GM12891 (cell line): ENCODE data around the gene FGGY.

ENCODE experiments used
- DNase-seq: peaks from one replicate; pipeline ENCODE4 v3.0.0; 2011; ENCODE audit warnings: low spot score; ENCODE audit not compliant: insufficient read length
- FAIRE-seq: peaks from 2 replicates; lab custom pipeline; 2011; peaks lifted over from hg19 to GRCh38; lab: Jason Lieb, UNC
- PAX5 ChIP-seq: IDR thresholded peaks from 2 replicates; pipeline ENCODE4 v1.6.1; 2011; ENCODE audit warnings: low read length, moderate library complexity, mild to moderate bottlenecking; ENCODE audit not compliant: insufficient read depth, severe bottlenecking
- POLR2A ChIP-seq: IDR thresholded peaks from 2 replicates; pipeline ENCODE4 v1.6.1; 2011; ENCODE audit warnings: low read depth, low read length, control low read depth
- POLR2AphosphoS5 ChIP-seq: IDR thresholded peaks from 2 replicates; pipeline ENCODE4 v1.6.1; 2011; ENCODE audit warnings: low read depth, low read length, control low read depth
- POU2F2 ChIP-seq: IDR thresholded peaks from 2 replicates; pipeline ENCODE4 v1.6.1; 2011; ENCODE audit warnings: low read depth, mild to moderate bottlenecking, control low read depth, low read length, moderate library complexity
- SPI1 ChIP-seq: IDR thresholded peaks from 2 replicates; pipeline ENCODE4 v1.6.1; 2011; ENCODE audit warnings: low read depth, low read length, control low read depth
- TAF1 ChIP-seq: IDR thresholded peaks from 2 replicates; pipeline ENCODE4 v1.6.1; 2011; ENCODE audit warnings: low read depth, low read length, control low read depth

Gene FGGY

DNA sequence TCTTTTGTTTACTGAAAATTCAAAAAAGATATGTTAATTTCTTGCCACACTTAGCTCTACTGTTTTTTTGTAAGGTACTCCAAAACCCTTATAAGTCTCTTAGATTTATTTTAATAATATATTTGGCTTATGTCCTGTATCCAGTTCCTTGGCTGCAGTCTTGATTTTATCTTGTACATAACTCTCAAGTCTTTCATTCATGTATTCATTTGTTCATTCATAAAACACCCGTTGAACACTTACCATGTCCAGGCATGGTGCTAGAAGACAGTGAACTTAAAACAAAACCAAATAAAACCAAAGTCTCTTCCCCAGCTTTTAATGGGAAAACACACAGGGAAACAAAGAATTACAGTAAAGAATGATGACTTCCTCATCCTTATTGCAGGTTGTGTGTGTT lies 215.8 kb downstream of the FGGY start:
- TF ChIP-seq SPI1 (no peak), TAF1 (no peak), POLR2AphosphoS5 (no peak), POU2F2 (no peak), PAX5 (no peak), POLR2A (no peak)
- no peak for FAIRE-seq

DNA sequence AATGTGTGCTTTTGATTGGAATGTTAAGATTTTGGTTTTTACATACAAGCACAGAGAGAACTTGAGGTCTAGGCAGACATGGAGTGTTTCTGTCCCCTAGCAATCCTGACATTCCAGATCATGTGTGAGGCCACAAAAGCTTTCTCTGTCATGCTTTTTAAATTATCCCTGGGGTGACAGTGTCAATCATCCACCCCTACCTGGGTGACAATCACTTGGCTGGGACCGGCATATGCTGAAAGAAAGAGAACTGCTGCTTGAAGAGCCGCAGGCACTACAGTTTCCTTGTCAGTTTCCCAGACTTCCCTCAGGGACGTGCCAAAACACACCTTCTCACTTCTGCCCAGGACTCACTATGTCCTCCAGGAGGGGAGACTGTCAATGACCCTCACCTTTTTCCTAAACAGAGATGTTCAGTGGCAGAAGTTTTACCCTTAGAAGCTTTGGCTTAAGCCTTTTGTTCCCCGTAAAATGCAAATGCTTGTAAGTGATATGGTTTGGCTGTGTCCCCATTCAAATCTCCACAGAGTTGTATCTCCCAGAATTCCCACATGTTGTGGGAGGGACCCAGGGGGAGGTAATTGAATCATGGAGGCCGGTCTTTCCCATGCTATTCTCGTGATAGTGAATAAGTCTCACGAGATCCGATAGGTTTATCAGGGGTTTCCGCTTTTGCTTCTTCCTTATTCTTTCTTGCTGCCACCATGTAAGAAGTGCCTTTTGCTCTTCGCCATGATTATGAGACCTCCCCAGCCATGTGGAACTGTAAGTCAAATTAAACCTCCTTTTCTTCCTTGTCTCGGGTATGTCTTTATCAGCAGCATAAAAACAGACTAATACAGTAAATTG lies 217.4 kb downstream of the FGGY start:
- TF ChIP-seq SPI1: no peak
- TF ChIP-seq PAX5: no peak
- TF ChIP-seq TAF1: no peak
- no peak for TF ChIP-seq POLR2A
- no peak for TF ChIP-seq POU2F2
- no peak for TF ChIP-seq POLR2AphosphoS5
- FAIRE-seq (no peak), DNase-seq (no peak)

More for the DNA sequence above, 215.8 kb downstream of the FGGY start:
- no peak for DNase-seq

DNA sequence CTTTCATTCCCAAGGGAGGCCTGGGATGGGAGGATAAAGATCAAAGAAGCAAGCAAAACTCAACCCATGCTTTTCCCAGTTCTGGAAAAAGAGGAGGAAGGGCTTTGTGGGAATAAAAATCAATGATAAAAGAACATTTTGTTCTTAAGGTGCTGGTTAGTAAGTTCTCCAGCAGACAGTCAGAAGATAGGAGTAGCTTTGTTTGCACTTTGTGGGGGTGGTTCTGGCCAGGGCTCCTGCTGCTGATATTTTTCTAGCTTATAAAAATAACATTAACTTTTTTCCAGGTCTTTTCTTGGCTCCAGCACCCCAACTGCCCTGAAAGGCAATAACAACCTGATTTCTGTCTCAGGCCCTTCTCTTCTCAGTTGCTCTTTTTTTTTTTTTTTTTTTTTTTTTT lies 220.0 kb downstream of the FGGY start:
- DNase-seq: no peak
- no peak for TF ChIP-seq SPI1
- no peak for TF ChIP-seq PAX5
- TF ChIP-seq TAF1: no peak
- TF ChIP-seq POLR2A: no peak
- TF ChIP-seq POLR2AphosphoS5: no peak
- TF ChIP-seq POU2F2: no peak
- no peak for FAIRE-seq

DNA sequence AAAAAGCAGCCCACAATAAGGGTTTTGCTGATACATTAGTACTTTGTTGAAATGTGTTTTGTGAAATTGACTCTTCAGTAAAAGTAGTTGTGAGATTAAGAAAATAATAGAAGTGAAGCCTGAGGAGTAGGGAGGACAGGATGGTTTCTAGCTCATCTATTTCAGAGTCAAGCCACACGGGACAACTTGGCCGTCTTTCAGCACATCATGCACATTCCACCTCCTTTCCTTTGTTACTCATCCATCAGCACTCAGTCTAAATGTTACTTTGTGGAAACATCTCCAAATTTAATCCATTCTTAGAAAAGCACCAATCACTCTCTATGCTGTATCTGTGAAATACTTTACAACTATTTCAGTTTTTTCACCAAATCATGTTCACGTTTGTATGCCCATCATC lies 223.3 kb downstream of the FGGY start:
- DNase-seq (no peak), FAIRE-seq (no peak)
- TF ChIP-seq POU2F2: no peak
- TF ChIP-seq PAX5: no peak
- TF ChIP-seq TAF1: no peak
- no peak for TF ChIP-seq POLR2A
- TF ChIP-seq POLR2AphosphoS5: no peak
- no peak for TF ChIP-seq SPI1

DNA sequence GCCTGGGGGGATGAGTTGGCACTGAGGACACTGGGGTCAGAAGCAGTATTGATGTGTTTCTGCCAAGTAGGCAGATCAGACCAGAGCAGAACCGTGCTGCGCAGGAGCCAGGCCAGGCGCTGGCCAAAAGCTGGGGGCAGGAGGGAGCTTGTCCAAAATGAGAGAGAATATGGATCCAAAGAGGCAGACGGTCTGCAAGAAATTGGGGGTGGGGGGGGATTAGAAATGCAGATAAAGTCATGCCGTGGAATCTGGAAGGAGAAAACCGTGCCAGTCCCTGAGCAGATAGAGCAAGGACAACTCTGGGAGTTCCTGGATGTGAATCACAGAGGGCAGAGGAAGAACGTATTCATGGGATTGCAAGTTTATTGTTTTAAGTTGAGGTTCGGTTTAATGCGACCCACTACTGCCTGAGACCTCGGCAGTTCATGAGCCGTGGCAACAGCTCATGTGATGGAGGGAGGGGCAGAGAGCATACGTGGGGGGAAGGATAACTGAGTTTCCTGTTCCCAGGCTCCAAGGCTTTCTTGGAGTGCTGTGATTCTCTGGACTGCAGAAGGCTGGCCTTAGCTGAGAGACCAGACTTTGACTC lies 224.0 kb downstream of the FGGY start:
- DNase-seq: no peak
- FAIRE-seq: no peak
- TF ChIP-seq POU2F2: no peak
- no peak for TF ChIP-seq POLR2AphosphoS5
- TF ChIP-seq POLR2A: no peak
- TF ChIP-seq PAX5: no peak
- no peak for TF ChIP-seq SPI1
- no peak for TF ChIP-seq TAF1

DNA sequence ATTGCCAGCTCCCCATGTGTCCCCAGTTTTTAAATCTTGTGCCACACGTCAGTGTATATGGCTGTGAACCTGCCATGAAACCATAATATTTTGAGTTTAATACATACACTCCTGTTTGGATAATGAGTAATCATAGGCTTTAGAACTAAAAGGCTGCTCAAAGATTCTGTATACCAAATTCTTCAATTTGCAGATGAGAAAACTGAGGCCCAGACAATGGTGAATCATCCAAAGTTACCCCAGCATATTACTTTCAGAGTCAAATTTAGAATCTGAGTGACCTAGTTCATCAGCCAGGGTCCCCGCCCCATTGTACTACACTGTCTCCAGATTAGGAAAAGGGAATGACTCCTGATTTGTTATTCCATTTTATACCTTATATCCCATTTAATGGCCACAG lies 224.6 kb downstream of the FGGY start:
- no peak for TF ChIP-seq POU2F2
- TF ChIP-seq PAX5: no peak
- no peak for TF ChIP-seq POLR2A
- no peak for TF ChIP-seq TAF1
- TF ChIP-seq POLR2AphosphoS5: no peak
- no peak for TF ChIP-seq SPI1
- no peak for DNase-seq
- no peak for FAIRE-seq

DNA sequence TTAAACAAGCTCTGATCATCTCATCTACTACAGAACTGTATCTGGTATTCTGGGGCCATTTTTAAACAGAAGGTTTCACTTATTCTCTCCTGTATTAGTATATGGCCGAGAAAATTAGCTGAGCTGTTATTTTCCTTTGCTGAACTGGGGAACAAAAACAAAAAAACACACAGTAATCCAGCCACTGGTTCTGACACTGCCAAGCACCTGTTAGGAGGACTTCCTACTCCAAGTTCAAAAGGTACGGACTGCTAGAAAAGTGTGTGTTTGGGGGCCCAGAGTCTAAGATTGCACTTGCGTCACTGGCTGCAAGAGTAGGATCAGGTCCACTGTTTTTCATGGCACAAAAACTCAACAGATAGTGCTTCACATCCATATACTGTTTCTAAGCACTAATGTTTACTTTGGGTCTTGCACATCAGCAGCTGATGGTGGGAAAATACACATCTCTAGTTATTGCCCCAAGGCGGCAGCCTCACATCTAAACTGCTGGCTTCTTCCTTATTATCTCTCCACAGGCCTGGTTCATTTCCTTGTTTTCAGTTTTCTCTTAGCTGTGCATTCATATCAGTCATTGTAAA lies 226.1 kb downstream of the FGGY start:
- FAIRE-seq: no peak
- no peak for DNase-seq

DNA sequence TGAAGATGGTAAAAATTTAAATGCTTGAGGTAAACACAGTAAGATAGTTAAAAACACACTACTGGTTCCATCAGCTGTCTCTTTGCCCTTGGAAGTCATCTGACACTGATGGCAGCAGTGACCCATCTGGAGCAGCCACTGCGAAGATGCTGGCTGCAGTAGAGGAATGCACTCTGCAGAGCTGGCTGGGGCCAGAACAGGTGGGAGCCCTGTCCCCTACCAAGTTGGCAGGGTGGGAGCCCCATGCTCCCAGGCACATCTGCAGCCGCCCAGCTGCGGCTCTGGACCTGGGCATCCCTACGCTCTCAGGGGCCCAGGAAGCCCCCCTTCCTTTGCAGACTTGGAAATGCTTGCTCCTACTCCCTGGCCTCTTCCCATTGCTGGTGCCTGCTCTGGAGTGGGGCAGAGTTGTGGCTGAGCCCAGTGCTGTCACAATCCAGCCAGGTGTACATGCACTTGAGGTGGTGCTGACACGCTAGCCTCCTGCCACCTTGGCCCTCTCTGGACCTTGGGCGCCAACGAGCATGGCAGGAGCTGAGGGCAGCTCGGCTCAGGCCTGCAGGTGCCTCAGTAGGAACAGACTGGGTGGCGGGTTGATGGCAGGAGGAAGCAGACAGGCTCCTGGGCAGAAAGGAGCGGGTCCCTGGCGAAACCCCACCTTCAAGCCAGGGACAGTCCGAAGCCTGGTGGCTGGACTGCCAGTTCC lies 227.0 kb downstream of the FGGY start:
- TF ChIP-seq SPI1: no peak
- no peak for TF ChIP-seq PAX5
- no peak for TF ChIP-seq TAF1
- no peak for TF ChIP-seq POLR2AphosphoS5
- TF ChIP-seq POU2F2: no peak
- no peak for DNase-seq
- no peak for FAIRE-seq

More for the DNA sequence above, 226.1 kb downstream of the FGGY start:
- TF ChIP-seq TAF1: no peak
- TF ChIP-seq POU2F2: no peak
- TF ChIP-seq PAX5: no peak
- TF ChIP-seq POLR2A: no peak
- no peak for TF ChIP-seq POLR2AphosphoS5
- TF ChIP-seq SPI1: no peak

DNA sequence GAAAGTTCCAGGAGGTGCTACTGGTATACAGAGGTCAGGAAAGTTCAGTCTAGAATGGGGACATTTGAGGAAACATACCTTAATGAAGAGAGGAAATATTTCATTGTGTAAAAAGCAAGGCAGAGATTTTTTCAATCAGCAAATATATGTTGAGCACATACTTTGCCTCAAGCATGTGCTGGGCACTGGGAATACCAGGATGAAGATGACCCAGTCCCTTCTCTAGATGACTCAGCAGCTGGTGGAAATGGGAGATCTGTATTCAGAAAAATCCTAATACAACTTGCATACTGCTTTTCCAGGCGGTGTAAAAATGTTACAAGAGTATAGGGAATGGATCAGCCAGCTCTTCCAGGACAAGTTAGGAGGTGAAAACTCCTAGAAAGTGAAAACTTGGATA lies 229.3 kb downstream of the FGGY start:
- FAIRE-seq (no peak), DNase-seq (no peak)
- no peak for TF ChIP-seq SPI1
- no peak for TF ChIP-seq TAF1
- no peak for TF ChIP-seq POLR2AphosphoS5
- no peak for TF ChIP-seq POU2F2
- no peak for TF ChIP-seq POLR2A
